Endothelial cell of umbilical vein (primary cell): ENCODE measurements around the gene AIRE. TPM values are rescaled to one million over a fixed set of nuclear protein-coding genes. Genes with fewer than 3 reads are reported as not detected.

Experiments used
- BruUV-seq: library from RNA; stranded (reverse); fragments of 400-500 nt; replicated peaks from 2 replicates; lab custom pipeline; 2021; lab: Mats Ljungman, UMichigan
- CTCF ChIA-PET: fragments of 300-600, 350-600 bp; sonication (Branson Sonifier 250); formaldehyde crosslinking; loops from one replicate; lab custom pipeline; 2021; ENCODE audit warnings: antibody characterized with exemption, inconsistent platforms; lab: Charles Lee
- POLR2A ChIA-PET: fragments of 300-600, 350-600 bp; sonication (Branson Sonifier 250); formaldehyde crosslinking; loops from one replicate; lab custom pipeline; 2021; ENCODE audit warnings: antibody characterized with exemption, inconsistent platforms; lab: Charles Lee
- DNase-seq: peaks from one replicate; pipeline ENCODE4 v3.0.0-alpha.2; 2011; ENCODE audit warnings: low read depth, low spot score
- FAIRE-seq: peaks from 2 replicates; lab custom pipeline; 2011; peaks lifted over from hg19 to GRCh38; lab: Jason Lieb, UNC
- H2AFZ ChIP-seq: 2 replicates; pipeline ENCODE4 v1.6.0; 2012; ENCODE audit warnings: low read depth, low read length, control low read depth, inconsistent platforms
- H3K27ac ChIP-seq: 2 replicates; pipeline ENCODE4 v1.5.1; 2011; ENCODE audit warnings: low read depth, mild to moderate bottlenecking, control low read depth, low read length, moderate library complexity; ENCODE audit not compliant: insufficient read depth
- H3K27me3 ChIP-seq, 2 experiments: 2 replicates each; pipeline versions ENCODE4 v1.6.0 to v1.6.1; 2011; ENCODE audit warnings: low read length in 2 of 2, mixed read lengths in 1 of 2; ENCODE audit not compliant: control insufficient read depth in 2 of 2, insufficient read depth in 2 of 2
- H3K36me3 ChIP-seq, 2 experiments: 2 replicates in 1 of 2; 3 replicates in 1 of 2; pipeline ENCODE4 v1.5.1; 2011; ENCODE audit warnings: low read length in 2 of 2, mild to moderate bottlenecking in 1 of 2, moderate library complexity in 1 of 2; ENCODE audit not compliant: control insufficient read depth in 2 of 2, insufficient read depth in 2 of 2; ENCODE audit errors: extremely low read depth in 1 of 2
- H3K4me1 ChIP-seq: 3 replicates; pipeline ENCODE4 v1.5.1; 2011; ENCODE audit warnings: mild to moderate bottlenecking, low read length; ENCODE audit not compliant: control insufficient read depth, insufficient read depth; ENCODE audit errors: extremely low read depth
- H3K4me2 ChIP-seq: 2 replicates; pipeline ENCODE4 v1.6.1; 2011; ENCODE audit warnings: low read length, control low read depth, mixed read lengths; ENCODE audit not compliant: insufficient read depth
- H3K4me3 ChIP-seq, 3 experiments: fragments of 200-600 bp in 1 of 3; sonication (generic), shearing (Covaris generic) in 1 of 3; replicated peaks in 1 of 3; 2 replicates each; pipeline ENCODE4 v1.5.1; 2011 to 2016; ENCODE audit warnings: control low read depth in 3 of 3, low read length in 3 of 3, mild to moderate bottlenecking in 2 of 3, inconsistent platforms in 1 of 3, low read depth in 1 of 3, moderate library complexity in 1 of 3; ENCODE audit not compliant: insufficient read depth in 1 of 3
- H3K79me2 ChIP-seq: 2 replicates; pipeline ENCODE4 v1.6.0; 2012; ENCODE audit warnings: low read length, inconsistent platforms; ENCODE audit not compliant: control insufficient read depth, insufficient read depth
- H3K9ac ChIP-seq: replicated peaks from 2 replicates; pipeline ENCODE3; 2011; ENCODE audit warnings: low read length, control low read depth; ENCODE audit not compliant: insufficient read depth; ENCODE audit errors: extremely low read depth
- H3K9me1 ChIP-seq: replicated peaks from 3 replicates; pipeline ENCODE4 v1.6.0; 2011; ENCODE audit warnings: mild to moderate bottlenecking, low read length; ENCODE audit not compliant: control insufficient read depth, insufficient read depth; ENCODE audit errors: extremely low read depth
- H3K9me3 ChIP-seq: replicated peaks from 2 replicates; pipeline ENCODE4 v1.5.1; 2012; ENCODE audit warnings: low read length, inconsistent platforms; ENCODE audit not compliant: control insufficient read depth, insufficient read depth
- H4K20me1 ChIP-seq: replicated peaks from 2 replicates; pipeline ENCODE3; 2011; ENCODE audit warnings: mild to moderate bottlenecking, low read length; ENCODE audit not compliant: control insufficient read depth, insufficient read depth; ENCODE audit errors: extremely low read depth
- CTCF ChIP-seq, 2 donors: IDR thresholded peaks; 1 replicate in 1 of 2; 2 replicates in 1 of 2; pipeline ENCODE4 v1.5.1; 2011; ENCODE audit warnings: low read length in 2 of 2, mild to moderate bottlenecking in 2 of 2, moderate library complexity in 2 of 2, control low read depth in 1 of 2, inconsistent platforms in 1 of 2, low read depth in 1 of 2; ENCODE audit not compliant: insufficient read depth in 1 of 2; ENCODE audit errors: extremely low read depth in 1 of 2
- EZH2 ChIP-seq: IDR thresholded peaks from 2 replicates; pipeline ENCODE4 v1.6.1; 2012; ENCODE audit warnings: borderline replicate concordance, low read depth, mild to moderate bottlenecking, moderate library complexity, low read length, inconsistent platforms; ENCODE audit not compliant: severe bottlenecking
- FOS ChIP-seq: IDR thresholded peaks from 2 replicates; pipeline ENCODE4 v1.6.1; 2011; ENCODE audit warnings: mild to moderate bottlenecking, low read length, moderate library complexity, borderline replicate concordance; ENCODE audit not compliant: insufficient read depth
- GATA2 ChIP-seq: IDR thresholded peaks from 2 replicates; pipeline ENCODE4 v1.7.0; 2011; ENCODE audit warnings: low read depth, mild to moderate bottlenecking, moderate library complexity, mixed read lengths, low read length; ENCODE audit not compliant: insufficient read length, insufficient read depth
- JUN ChIP-seq: IDR thresholded peaks from 2 replicates; pipeline ENCODE4 v1.6.1; 2011; ENCODE audit warnings: borderline replicate concordance, low read depth; ENCODE audit not compliant: insufficient read length, insufficient read depth
- MAX ChIP-seq: IDR thresholded peaks from 2 replicates; pipeline ENCODE4 v1.6.1; 2011; ENCODE audit not compliant: insufficient read depth, insufficient read length
- MYC ChIP-seq: IDR thresholded peaks from one replicate; pipeline ENCODE4 v1.6.1; 2011; ENCODE audit warnings: mild to moderate bottlenecking, low read depth, low read length
- POLR2A ChIP-seq: IDR thresholded peaks from 2 replicates; pipeline ENCODE4 v1.6.1; 2012; ENCODE audit warnings: low read depth, mild to moderate bottlenecking, control low read depth, low read length
- POLR2AphosphoS5 ChIP-seq: IDR thresholded peaks from 2 replicates; pipeline ENCODE4 v1.6.1; 2012; ENCODE audit warnings: low read depth, mild to moderate bottlenecking, control low read depth, low read length, moderate library complexity; ENCODE audit not compliant: insufficient read depth
- dilution Hi-C: fragments of 300-500 bp; cut with MboI; formaldehyde crosslinking; loops from one replicate; pipeline ENCODE4 v1.15.0; 2019; ENCODE audit warnings: low sequenced_read_pairs; ENCODE audit not compliant: extremely low pct_ligation_motif_present
- intact Hi-C: fragments of 100-400 bp; cut with micrococcal nuclease; formaldehyde crosslinking; loops from one replicate; pipeline ENCODE4 v1.10.0; 2022
- polyA plus RNA-seq, 4 experiments: library from polyadenylated mRNA; depleted of rRNA in 3 of 4; stranded (reverse) in 3 of 4; unstranded in 1 of 4; fragments of >200 nt; gene quantifications; 2 replicates each; pipeline versions ENCODE4 v1.2.1 to v1.2.3, GENCODE V29; 2011 to 2012; ENCODE audit warnings: missing spikeins in 1 of 4
- total RNA-seq: library from RNA; stranded (reverse); gene quantifications from 2 replicates; pipeline ENCODE4 v1.2.3, GENCODE V29; 2021

The AIRE gene
- total and polyA plus RNA-seq, 2 donors (not counting 3 experiments of a cell fraction or from before 2014, with no cell fraction given), result 0.04 to 0.11 TPM

DNA sequence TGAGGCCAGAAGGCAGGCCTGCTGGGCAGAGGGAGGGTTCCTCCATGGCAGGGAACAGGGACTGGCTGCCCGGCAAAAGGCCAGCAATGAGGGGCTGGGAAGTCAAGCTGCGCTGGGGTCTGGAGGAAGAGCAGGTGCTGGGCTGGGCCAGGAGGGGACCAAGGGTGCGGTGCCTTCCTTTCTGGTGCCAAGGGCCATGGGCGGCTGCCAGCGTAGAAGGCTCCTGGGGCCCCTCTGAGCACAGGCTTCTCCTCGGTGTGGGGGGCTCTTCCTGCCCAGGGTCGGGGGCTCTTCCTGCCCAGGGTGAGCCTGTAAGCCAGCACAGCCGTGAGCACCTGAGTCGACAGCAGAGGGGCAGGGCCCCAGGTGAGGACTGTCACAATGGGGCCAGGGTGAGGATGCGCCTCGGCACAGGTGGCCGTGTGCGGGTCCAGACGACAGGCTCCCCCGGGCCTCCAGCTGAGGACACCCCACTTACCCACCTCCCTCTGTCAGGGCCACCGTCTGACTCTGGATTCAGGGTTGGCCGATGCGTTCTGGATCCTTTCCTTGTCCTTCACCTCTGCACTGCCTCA, 13.3 kb upstream of the AIRE start:
- BruUV-seq, result no TSS peak
- Histone ChIP-seq H3K27me3 (no peaks in the 10 kb centered on the region), H4K20me1 (no peaks in the 10 kb centered on the region), H3K9me3 (no peaks in the 10 kb centered on the region), H3K79me2 (no peaks in the 10 kb centered on the region), H3K4me2 (no peak overlapping the region), H3K4me3 (no peak overlapping the region), H3K9ac (no peak overlapping the region), H2AFZ (no peak overlapping the region), H3K9me1 (no peaks in the 10 kb centered on the region), H3K27ac (no peak overlapping the region), H3K36me3 (no peaks in the 10 kb centered on the region), H3K4me1 (no peaks in the 10 kb centered on the region)
- CTCF ChIA-PET, result interaction anchor here (1.4 kb wide), 1 partner anchor 25 kb away, joined by 5 read pairs; no protein-coding TSS in a partner anchor
- DNase-seq (no peak), FAIRE-seq (no peak)
- POLR2A ChIA-PET, result no interaction called here
- TF ChIP-seq EZH2, result no peak
- no peak for TF ChIP-seq FOS
- TF ChIP-seq MAX, result no peak
- no peak for TF ChIP-seq POLR2A
- no peak for TF ChIP-seq JUN
- TF ChIP-seq POLR2AphosphoS5, result no peak
- TF ChIP-seq GATA2, result no peak
- no peak for TF ChIP-seq MYC
- no peak for TF ChIP-seq CTCF (IDR thresholded peaks at IDR 0.05; ENCODE audit: extremely low read depth in 1 of 2, insufficient read depth in 1 of 2, low read depth in 1 of 2, low read length in 2 of 2)
- intact Hi-C loops, result no loop called here
- dilution Hi-C loops, result no loop called here
